Keratinocyte (primary cell): Measurements from ENCODE around the gene ARID5A. TPM values are rescaled to one million over a fixed set of nuclear protein-coding genes. Genes with fewer than 3 reads are reported as not detected.

ENCODE experiments used
- DNase-seq: peaks from one replicate; pipeline ENCODE4 v3.0.0-alpha.2; 2011; ENCODE audit warnings: low read depth, missing footprints, low spot score
- FAIRE-seq: peaks from 2 replicates; lab custom pipeline; 2011; peaks lifted over from hg19 to GRCh38; lab: Jason Lieb, UNC
- H2AFZ ChIP-seq: 2 replicates; pipeline ENCODE4 v1.6.0; 2012; ENCODE audit warnings: low read length, control low read depth, inconsistent platforms; ENCODE audit not compliant: control insufficient read depth
- H3K27ac ChIP-seq: 2 replicates; pipeline ENCODE4 v1.5.1; 2011; ENCODE audit warnings: low read length; ENCODE audit not compliant: control insufficient read depth, insufficient read depth
- H3K27me3 ChIP-seq: 3 replicates; pipeline ENCODE4 v1.6.0; 2011; ENCODE audit warnings: low read length; ENCODE audit not compliant: control insufficient read depth, insufficient read depth; ENCODE audit errors: extremely low read depth
- H3K36me3 ChIP-seq, 2 experiments: 2 replicates in 1 of 2; 3 replicates in 1 of 2; pipeline ENCODE4 v1.5.1; 2011; ENCODE audit warnings: low read length in 2 of 2, mild to moderate bottlenecking in 1 of 2; ENCODE audit not compliant: control insufficient read depth in 2 of 2, insufficient read depth in 2 of 2; ENCODE audit errors: extremely low read depth in 1 of 2
- H3K4me1 ChIP-seq: 3 replicates; pipeline ENCODE4 v1.5.1; 2011; ENCODE audit warnings: low read length; ENCODE audit not compliant: control insufficient read depth, insufficient read depth; ENCODE audit errors: extremely low read depth
- H3K4me2 ChIP-seq: 3 replicates; pipeline ENCODE4 v1.6.0; 2011; ENCODE audit warnings: low read depth, low read length; ENCODE audit not compliant: control insufficient read depth, insufficient read depth; ENCODE audit errors: extremely low read depth
- H3K4me3 ChIP-seq, 3 experiments: fragments of 200-600 bp in 1 of 3; sonication (generic) in 1 of 3; 2 replicates in 2 of 3; 3 replicates in 1 of 3; pipeline ENCODE4 v1.5.1; 2011 to 2016; ENCODE audit warnings: low read length in 3 of 3, mild to moderate bottlenecking in 3 of 3, control low read depth in 2 of 3, inconsistent platforms in 1 of 3, low read depth in 1 of 3, mixed read lengths in 1 of 3, mixed run types in 1 of 3, moderate library complexity in 1 of 3; ENCODE audit not compliant: control insufficient read depth in 2 of 3, insufficient read depth in 2 of 3; ENCODE audit errors: extremely low read depth in 1 of 3
- H3K79me2 ChIP-seq: 2 replicates; pipeline ENCODE4 v1.6.0; 2012; ENCODE audit warnings: low read length; ENCODE audit not compliant: control insufficient read depth, insufficient read depth
- H3K9ac ChIP-seq: 3 replicates; pipeline ENCODE4 v1.6.0; 2011; ENCODE audit warnings: low read length; ENCODE audit not compliant: control insufficient read depth, insufficient read depth; ENCODE audit errors: extremely low read depth
- H3K9me1 ChIP-seq: 3 replicates; pipeline ENCODE4 v1.6.0; 2011; ENCODE audit warnings: low read length; ENCODE audit not compliant: control insufficient read depth, insufficient read depth; ENCODE audit errors: extremely low read depth
- H3K9me3 ChIP-seq: 2 replicates; pipeline ENCODE4 v1.5.1; 2012; ENCODE audit warnings: low read depth, low read length; ENCODE audit not compliant: control insufficient read depth
- H4K20me1 ChIP-seq: 3 replicates; pipeline ENCODE4 v1.6.0; 2011; ENCODE audit warnings: low read length; ENCODE audit not compliant: control insufficient read depth, insufficient read depth; ENCODE audit errors: extremely low read depth
- CTCF ChIP-seq, 3 experiments: IDR thresholded peaks in 1 of 3; conservative IDR thresholded peaks in 1 of 3; optimal IDR thresholded peaks in 1 of 3; 2 replicates in 2 of 3; 3 replicates in 1 of 3; pipeline versions ENCODE3 to v1.5.1; 2011; ENCODE audit warnings: low read length in 3 of 3, mild to moderate bottlenecking in 3 of 3, moderate library complexity in 2 of 3, control low read depth in 1 of 3, inconsistent platforms in 1 of 3; ENCODE audit not compliant: insufficient read depth in 2 of 3; ENCODE audit errors: extremely low read depth in 1 of 3
- EZH2 ChIP-seq: IDR thresholded peaks from one replicate; pipeline ENCODE4 v1.6.1; 2012; ENCODE audit warnings: inconsistent platforms, mild to moderate bottlenecking, low read length, moderate library complexity
- dilution Hi-C: fragments of 300-500 bp; cut with MboI; formaldehyde crosslinking; loops from one replicate; pipeline ENCODE4 v1.7.0; 2020; ENCODE audit warnings: low sequenced_read_pairs; ENCODE audit not compliant: extremely low pct_ligation_motif_present
- polyA plus RNA-seq, 5 experiments: library from polyadenylated mRNA; depleted of rRNA in 3 of 5; stranded (reverse) in 3 of 5; stranded (forward) in 1 of 5; unstranded in 1 of 5; fragments of >200 nt; gene quantifications; 1 replicate in 1 of 5; 2 replicates in 3 of 5; 3 replicates in 1 of 5; pipeline versions ENCODE4 v1.2.1 to v1.2.3, GENCODE V29; 2011 to 2012; ENCODE audit warnings: missing spikeins in 2 of 5, low read depth in 1 of 5, low replicate concordance in 1 of 5

The ARID5A gene
- polyA plus RNA-seq, 1 donor (not counting 4 experiments of a cell fraction or from before 2014, with no cell fraction given), result 1.6 TPM

- no peaks in the 10 kb centered on the region for H3K79me2 ChIP-seq
- no peaks in the 10 kb centered on the region for H3K36me3 ChIP-seq
- no peak overlapping the region for H3K4me2 ChIP-seq
- dilution Hi-C loops, result no loop called here
- TF ChIP-seq EZH2 (no peak), CTCF (optimal IDR thresholded peaks at IDR 0.05 in 1 of 3, IDR thresholded peaks at IDR 0.05 in 1 of 3, conservative IDR thresholded peaks at IDR 0.05 in 1 of 3; ENCODE audit: extremely low read depth in 1 of 3, insufficient read depth in 2 of 3, low read length in 3 of 3) (no peak)
- H4K20me1 ChIP-seq, result no peaks in the 10 kb centered on the region
- no peak overlapping the region for H2AFZ ChIP-seq
- no peak overlapping the region for H3K27ac ChIP-seq
- peaks cover 29% of the 10 kb centered on the region for H3K4me1 ChIP-seq
- DNase-seq (no peak), FAIRE-seq (no peak)
- peaks cover 33% of the 10 kb centered on the region for H3K27me3 ChIP-seq
- no peaks in the 10 kb centered on the region for H3K9me1 ChIP-seq
- H3K9me3 ChIP-seq, result no peaks in the 10 kb centered on the region
- H3K4me3 ChIP-seq, result no peak overlapping the region
- no peak overlapping the region for H3K9ac ChIP-seq
These were observed 7.0 kb upstream of the ARID5A start for GRCh38 chr2:96529376-96530143.

GRCh38 chr2:96530144-96530430, 6.5 kb upstream of the ARID5A start:
- Histone ChIP-seq H2AFZ (no peak overlapping the region), H3K9ac (no peak overlapping the region), H4K20me1 (no peaks in the 10 kb centered on the region), H3K9me3 (no peaks in the 10 kb centered on the region), H3K4me1 (peaks cover 34% of the 10 kb centered on the region), H3K27ac (no peak overlapping the region), H3K4me2 (no peak overlapping the region), H3K9me1 (no peaks in the 10 kb centered on the region), H3K27me3 (peaks cover 30% of the 10 kb centered on the region), H3K36me3 (no peaks in the 10 kb centered on the region), H3K79me2 (no peaks in the 10 kb centered on the region), H3K4me3 (no peak overlapping the region)
- FAIRE-seq (no peak), DNase-seq (no peak)
- TF ChIP-seq EZH2 (no peak), CTCF (optimal IDR thresholded peaks at IDR 0.05 in 1 of 3, IDR thresholded peaks at IDR 0.05 in 1 of 3, conservative IDR thresholded peaks at IDR 0.05 in 1 of 3; ENCODE audit: extremely low read depth in 1 of 3, insufficient read depth in 2 of 3, low read length in 3 of 3) (no peak)
- dilution Hi-C loops, result no loop called here
